ENCODE results near the gene STPG3. TPM values are rescaled to one million over a fixed set of nuclear protein-coding genes. Genes with fewer than 3 reads are reported as not detected.

Gene STPG3
- total and polyA plus RNA-seq, 9 of the 15 experiments (the other 6 are each of a cell fraction or from before 2014, with no cell fraction given): not detected

GRCh38 chr9:137302449-137303150, 51.5 kb downstream of the STPG3 start (continued):
- no peak for TF ChIP-seq BCLAF1 (IDR thresholded peaks at IDR 0.05; ENCODE audit: borderline replicate concordance in 1 of 2, control insufficient read depth in 1 of 2, low read depth in 2 of 2, low read length in 1 of 2)
- TF ChIP-seq RBM22 (IDR thresholded peaks at IDR 0.05; ENCODE audit: low read depth, low read length, poor library complexity, severe bottlenecking): peak; percentile 78
- no peak for TF ChIP-seq KAT8 (IDR thresholded peaks at IDR 0.05; ENCODE audit: low read depth)
- no peak for TF ChIP-seq DPF2 (IDR thresholded peaks at IDR 0.05)
- TF ChIP-seq CTCFL (IDR thresholded peaks at IDR 0.05; ENCODE audit: borderline replicate concordance, insufficient read depth, low read depth, low read length, poor library complexity, severe bottlenecking): peak; percentile 50
- no peak for TF ChIP-seq CAMTA2 (CRISPR knock-in tag; conservative IDR thresholded peaks at IDR 0.05)
- no peak for TF ChIP-seq ZNF551 (CRISPR knock-in tag; IDR thresholded peaks at IDR 0.05)
- TF ChIP-seq NCOA6 (IDR thresholded peaks at IDR 0.05): no peak
- TF ChIP-seq HMBOX1 (IDR thresholded peaks at IDR 0.05): no peak
- TF ChIP-seq TAL1 (IDR thresholded peaks at IDR 0.05): no peak
- TF ChIP-seq ZNF143 (CRISPR knock-in tag; IDR thresholded peaks at IDR 0.05): 0 out of 2 replicates have a peak, but pooled peaks have one; percentile 30
- TF ChIP-seq MCM5 (IDR thresholded peaks at IDR 0.05; ENCODE audit: low read depth): no peak
- TF ChIP-seq POLR2AphosphoS5 (IDR thresholded peaks at IDR 0.05; ENCODE audit: control insufficient read depth, insufficient read depth, low read depth, low read length): no peak; the same call in 1 of the 2 replicates
- no peak for TF ChIP-seq E2F8 (IDR thresholded peaks at IDR 0.05; ENCODE audit: low read depth, partially characterized antibody)
- TF ChIP-seq THRB (CRISPR knock-in tag; conservative IDR thresholded peaks at IDR 0.05): no peak
- peak; percentile 70 for TF ChIP-seq RBBP5 (IDR thresholded peaks at IDR 0.05; ENCODE audit: borderline replicate concordance, insufficient read depth, low read length, poor library complexity, severe bottlenecking)
